Right hindlimb (tissue), 1 donor: ENCODE measurements around the gene LITAF.
"Not testable (repeated sequence)": the region's sequence is repeated elsewhere in the genome, so short reads cannot be mapped to it uniquely, and the experiment has no call there.

Experiments used
- DNase-seq: peaks from one replicate; pipeline ENCODE4 v3.0.0-alpha.2; 2018

LITAF gene

DNA sequence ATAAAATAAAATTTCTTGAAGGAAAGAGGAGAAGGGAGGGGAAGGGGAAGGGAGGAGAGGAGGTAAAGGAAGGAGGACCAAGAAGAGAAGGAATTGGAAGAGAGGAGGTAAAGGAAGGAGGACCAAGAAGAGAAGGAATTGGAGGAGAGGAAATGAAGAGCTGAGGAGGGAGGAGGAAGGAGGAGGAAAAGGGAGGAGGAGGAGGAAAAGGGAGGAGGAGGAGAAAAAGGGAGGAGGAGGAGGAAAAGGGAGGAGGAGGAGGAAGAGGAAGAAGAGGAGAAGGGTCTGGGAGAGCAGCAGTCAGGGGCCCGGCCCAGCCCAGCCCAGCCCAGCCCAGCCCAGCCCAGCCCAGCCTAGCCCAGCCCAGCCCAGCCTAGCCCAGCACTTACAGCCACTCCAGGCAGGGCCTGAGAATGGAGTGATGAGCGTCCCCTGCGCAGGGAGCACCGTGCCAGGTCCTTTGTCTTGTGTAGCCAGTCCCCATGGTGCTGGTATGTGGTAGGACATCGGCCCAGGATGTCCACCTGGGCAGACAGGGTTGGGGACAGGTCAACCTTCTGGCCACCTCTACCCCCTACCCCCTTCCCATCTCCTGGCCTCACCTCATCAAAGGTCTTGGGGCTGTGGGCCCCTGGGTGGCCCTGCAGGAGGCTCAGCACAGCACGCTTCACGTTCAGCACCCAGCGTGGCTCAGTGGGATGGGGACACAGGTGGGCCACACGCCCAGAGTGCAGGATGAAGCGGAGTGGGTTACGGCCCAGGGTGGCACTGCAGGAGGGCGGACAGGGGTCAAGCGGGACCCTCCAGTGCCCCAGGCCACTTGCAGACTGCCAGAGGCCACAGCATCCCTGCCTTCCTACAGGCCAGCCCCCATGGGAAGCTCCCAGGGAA, 70.9 kb downstream of the LITAF start:
- no peak for DNase-seq

DNA sequence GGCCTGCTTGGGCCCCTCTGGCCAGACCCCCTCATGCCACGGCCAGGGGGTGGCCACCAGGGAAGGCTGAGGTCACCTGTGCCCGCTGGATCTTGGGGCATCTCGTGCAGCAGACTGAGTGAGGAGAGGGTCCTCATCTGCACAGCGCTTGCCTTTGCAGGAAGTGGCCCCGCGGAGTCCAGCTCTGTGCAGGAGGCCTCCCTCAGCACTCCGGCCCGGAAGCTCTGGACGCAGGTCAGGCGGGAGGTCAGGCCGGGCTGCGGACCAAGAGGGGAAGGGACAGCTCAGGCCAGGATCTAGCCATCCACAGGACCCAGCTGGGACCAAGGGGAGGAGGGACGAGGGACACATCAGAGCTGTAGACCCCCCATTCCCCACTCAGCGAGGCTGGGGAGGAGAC, 72.4 kb downstream of the LITAF start:
- DNase-seq, result no peak

DNA sequence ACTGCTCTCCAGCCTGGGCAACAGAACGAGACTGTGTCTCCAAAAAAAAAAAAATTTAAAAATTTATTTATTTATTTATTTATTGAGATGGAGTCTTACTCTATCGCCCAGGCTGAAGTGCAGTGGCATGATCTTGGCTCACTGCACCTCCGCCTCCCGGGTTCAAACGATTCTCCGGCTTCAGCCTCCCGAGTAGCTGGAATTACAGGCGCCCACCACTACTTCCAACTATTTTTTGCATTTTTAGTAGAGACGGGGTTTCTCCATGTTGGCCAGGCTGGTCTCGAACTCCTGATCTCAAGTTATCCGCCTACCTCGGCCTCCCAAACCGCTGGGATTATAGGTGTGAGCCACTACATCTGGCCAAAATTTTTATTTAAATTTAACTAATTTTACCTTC, 73.4 kb downstream of the LITAF start:
- not testable (repeated sequence) for DNase-seq

DNA sequence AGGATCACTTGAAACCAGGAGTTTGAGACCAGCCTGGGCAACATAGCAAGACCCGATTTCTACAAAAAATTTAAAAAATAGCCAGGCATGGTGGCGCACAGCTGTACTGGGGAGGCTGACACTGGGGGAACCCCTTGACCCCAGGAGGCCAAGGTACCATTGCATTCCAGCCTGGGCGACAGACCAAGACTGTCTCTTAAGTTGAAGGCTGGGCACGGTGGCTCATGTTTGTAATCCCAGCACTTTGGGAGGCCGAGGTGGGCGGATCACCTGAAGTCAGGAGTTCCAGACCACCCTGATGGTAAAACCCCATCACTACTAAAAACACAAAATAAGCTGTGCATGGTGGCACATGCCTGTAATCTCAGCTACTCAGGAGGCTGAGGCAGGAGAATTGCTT, 74.9 kb downstream of the LITAF start:
- DNase-seq, result no peak

DNA sequence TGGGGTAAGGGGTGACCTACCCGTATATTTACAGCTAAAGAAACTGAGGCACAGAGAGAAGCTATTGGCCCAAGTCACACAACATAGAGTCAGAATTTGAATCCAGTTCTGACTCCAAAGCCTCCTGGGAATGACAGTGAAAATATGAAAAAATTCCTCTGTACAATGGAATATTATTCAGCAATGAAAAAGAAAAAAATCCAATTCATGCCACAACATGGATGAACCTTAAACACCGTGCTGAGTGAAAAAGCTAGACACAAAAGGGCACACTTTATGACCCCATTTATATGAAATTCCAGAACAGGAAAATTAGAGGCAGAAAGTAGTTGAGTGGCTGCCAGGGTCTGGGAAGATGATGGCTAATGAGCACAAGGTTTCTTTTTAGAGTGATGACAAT, 75.4 kb downstream of the LITAF start:
- DNase-seq, result no peak

DNA sequence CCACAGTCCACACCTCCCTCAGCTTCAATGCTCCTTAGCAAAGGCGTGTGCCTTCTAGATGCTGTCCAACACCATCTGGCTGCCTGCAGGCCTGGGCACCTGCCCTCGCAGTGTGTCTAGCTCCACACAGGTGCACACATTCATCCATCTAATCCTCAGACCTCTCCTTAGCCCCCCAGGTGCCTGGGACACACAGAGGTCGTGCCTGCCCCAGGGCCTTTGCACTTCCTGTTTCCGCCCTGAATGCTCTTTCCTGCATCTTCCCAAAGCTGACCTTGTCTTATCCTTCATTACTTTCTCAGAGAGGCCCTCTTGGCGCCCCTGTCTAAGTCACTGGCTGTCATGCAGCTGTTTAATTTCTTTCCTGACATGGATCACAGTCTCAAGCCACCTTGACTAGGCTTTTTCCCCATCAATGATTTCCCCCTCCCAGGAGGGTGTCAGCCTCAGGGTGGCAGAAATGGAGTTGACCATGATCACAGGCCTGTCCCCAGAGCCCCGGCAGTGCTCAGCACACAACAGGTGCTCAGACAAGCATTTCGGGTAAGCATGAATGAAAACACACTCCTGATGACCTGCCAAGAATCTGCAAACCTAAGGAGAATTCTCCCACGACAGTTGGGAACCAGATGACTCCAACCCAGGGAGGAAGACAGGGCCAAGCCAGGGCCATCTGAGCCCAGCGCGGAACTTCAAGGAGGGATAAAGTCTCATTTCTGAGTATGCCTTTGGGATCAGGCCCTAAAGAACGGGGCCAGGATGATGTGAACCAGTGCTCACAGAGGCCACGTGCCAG, 76.3 kb downstream of the LITAF start:
- DNase-seq, result no peak

DNA sequence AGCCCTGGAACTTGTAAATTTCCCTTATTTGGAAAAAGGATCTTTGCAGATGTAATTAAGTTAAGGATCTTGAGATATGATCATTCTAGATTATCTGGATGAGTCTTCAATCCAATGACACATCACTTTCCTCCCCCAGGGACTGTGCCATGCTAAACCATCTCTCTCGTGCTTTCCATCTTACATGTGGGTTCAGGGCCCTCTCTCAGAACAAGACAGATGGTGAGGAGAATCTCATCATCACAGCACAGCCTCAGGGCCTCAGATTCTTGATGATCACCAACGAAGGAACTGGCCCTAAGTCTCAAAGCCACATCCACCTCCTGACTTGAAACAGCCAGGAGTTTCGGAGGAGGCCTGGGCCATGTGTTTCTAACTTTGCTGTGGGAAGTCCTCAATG, 78.7 kb downstream of the LITAF start:
- DNase-seq, result no peak

DNA sequence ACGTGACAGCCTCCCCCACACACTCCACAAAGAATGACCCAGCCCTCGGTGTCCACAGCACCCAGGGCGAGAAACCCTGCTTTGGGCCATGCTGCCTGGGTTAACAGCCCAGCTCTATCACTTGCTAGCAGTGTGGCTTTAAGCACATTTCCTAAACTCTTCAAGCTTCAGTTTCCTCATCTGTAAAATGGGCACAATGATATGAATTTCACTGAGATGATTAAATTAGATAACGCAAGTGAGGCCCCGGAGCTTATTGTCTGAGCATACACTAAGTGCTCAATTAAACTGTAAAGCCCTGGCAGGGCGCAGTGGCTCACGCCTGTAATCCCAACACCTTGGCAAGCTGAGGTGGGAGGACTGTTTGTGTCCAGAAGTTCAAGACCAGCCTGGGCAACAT, 79.4 kb downstream of the LITAF start:
- DNase-seq, result no peak

DNA sequence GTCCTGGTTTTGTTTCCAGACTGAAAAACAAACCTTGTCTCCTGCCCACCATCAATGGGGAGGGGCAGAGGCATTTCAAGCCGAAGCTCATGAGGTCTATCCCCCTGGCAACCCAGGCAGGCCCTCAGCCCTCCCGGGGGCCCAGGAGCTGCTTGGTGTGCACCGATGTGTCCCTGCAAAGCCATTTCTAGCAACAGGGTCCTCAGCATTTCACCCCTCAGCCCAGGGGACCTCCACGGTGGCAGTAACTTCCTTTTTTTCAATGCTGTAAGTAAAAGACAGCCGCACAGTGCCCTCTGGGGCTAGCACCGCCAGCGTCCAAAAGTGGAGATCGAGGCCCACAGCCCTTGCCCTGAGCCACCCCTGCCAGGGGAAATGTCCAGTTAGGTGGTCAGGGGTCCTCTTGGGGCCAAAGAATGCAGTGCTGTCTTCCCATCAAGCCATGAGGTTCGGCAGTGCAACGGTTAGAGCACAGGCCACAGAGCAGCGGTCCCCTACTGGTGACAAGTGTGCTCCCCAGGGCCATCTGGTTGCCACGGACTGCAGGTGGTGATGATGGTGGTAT, 79.9 kb downstream of the LITAF start:
- DNase-seq, result no peak

DNA sequence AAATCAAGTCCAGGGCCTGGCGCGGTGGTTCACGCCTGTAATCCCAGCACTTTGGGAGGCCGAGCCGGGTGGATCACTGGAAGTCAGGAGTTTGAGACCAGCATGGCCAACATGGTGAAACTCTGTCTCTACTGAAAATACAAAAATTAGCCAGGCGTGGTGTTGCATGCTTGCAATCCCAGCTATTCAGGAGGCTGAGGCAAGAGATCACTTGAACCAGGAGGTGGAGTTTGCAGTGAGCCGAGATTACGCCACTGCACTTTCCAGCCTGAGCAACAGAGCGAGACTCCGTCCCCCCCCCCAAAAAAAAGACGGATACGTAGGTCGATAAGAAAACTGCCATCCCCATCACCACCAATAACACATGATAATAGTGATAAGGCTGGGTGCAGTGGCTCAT, 82.5 kb downstream of the LITAF start:
- DNase-seq, result not testable (repeated sequence)

DNA sequence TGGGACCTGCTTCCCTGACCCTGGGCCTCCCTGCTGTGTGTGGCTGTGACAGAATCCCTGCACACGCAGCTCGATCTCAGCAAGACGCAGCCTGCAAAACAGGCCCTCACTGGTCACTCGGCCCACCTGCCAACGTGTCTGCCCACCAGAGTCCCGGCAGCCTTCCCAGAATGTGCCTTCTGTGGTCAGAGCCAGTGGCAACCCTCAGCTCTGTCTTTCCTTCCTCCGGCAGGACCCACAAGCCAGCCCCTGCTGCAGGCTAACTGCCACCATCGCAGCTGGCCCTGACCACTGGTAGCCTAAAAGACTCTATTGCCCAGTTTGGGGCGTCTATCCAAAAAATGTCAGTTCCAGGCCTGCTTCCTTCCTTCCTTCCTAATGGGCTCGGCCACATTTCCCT, 83.2 kb downstream of the LITAF start:
- no peak for DNase-seq

DNA sequence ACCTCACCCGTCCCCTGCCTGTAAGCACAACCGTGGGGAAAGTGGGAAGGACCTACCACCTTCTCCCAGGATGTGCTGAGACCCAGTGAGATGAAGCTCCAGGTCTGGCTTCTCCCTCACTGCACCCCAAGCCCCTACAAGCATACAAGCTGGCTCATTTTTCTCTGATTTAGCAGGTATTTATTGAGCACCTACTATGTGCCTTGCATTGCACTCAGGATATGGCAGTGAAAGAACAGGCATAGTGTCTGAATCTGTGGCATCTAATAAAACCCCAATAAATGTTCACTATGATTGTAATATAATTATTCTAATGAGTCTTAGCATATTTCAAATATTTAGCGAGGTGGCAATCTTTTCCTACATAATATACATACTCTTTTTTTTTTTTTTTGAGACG, 84.5 kb downstream of the LITAF start:
- no peak for DNase-seq

DNA sequence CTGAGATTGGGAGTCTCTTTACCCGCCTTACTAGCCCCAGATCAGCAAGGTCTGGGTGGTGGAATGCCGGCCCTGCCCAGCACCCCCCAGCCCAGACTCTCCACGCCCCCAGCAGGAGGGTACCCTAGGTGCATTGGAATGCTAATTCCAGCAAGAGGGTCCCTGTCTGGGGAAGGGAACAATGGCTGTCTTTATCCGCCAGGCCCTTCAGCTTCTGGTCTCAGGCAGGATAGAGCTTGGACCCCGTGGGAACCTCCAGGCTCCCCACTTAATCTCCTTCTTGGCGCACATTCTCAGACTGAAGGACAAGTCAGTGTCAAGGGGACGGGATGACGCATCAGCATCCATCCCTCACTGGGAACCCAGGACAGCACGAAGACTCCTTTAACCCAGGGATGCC, 85.1 kb downstream of the LITAF start:
- no peak for DNase-seq

DNA sequence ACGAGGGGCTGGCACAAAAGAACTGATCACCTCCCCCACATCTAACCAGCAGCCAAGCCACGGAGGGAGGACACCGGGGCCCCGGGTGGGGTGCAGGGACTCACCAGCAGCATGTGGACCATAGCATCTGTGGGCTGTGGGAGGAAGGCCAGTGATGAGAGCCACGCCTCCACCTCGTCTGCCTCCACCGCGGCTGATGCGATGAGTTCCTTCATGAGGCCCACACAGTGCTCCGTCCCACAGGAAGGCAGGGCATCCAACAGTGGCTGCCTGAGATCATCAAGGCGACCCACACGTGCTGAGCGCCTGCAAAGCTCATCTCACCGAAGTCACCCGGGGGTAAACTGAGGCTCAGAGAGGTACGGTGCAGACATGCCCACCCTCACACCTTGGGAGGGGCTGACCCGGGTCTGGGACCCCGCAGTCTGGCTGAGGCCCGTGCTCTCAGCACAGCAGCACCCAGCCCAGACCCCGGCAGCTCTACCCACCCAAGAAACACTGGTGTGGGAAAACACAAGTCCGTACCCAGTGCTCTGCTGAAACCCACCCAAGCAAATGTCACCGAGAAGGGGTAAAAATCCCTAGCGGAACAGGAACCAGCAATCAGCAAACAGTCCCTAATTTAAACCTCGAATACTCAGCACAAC, 85.9 kb downstream of the LITAF start:
- DNase-seq, result no peak

DNA sequence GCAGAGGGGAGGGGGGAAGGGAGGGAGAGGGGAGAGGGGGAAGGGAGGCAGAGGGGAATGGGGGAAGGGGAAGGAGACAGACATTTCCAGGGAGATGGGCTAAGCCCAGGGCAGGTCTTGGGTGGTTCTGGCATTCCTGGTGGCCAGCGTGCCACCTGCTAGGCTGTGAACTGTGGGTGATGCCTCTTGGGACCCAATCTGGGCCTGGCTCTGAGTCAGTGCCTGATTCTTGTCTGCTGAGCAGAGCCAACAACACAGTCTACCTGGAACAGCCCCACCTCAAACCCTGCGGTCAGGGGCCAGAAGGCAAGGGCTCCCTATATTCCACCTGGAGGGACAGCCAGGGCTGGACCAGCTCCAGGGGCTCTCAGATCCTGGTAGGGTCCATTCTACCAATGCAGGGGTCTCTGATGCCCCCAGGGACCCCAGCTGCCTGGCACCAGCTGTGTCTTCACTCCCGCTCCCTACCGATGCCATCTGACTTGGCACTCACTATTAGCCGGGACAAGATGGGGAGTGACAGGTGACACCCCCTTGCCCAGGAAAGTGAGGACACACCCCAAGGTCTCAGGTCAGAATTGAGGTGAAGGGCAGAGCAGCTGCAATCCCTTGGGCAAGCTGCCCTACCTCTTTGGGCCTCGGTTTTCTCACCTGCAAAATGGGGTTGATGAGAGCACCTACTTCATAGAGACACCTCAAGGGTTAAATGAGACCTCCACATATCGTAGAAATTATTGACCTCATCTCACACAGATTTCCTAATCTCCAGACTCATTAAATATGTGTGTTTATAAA, 87.2 kb downstream of the LITAF start:
- DNase-seq, result no peak

DNA sequence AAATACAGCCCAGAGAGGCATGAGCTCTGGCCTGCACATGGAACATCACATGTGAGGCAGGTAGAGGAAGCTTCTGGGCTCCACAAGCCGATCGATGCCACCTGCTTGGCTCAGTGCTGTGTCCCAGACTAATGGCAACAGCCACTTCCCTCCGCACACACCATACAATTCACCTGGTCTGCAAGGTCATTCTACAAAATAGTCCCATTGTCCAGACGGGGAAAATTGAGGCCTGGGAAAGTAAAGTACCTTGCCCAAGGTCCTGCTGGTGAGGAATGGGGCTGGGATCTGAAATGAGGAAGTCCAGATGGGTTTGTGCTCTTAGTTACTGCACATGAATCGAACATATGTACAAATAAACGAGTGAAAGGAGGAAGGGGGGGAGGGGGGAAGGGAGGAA, 88.0 kb downstream of the LITAF start:
- no peak for DNase-seq

DNA sequence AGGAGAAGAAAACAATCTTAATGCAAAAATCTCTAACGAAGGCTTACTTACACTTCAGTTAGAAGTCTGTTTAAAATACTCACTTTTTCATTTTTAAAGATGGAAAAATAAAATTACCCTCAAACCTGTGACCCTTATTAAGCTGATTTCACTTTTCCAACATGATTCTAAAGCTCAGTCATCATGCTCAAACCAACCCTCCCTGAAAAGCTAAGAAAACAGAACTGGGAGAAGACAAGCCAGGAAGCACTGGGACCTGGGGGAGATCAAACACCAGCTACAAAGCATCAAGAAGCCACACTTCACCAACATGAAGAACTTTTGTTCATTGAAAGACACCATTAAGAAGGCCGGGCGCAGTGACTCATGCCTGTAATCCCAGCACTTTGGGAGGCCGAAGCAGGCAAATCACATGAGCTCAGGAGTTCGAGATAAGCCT, 88.8 kb downstream of the LITAF start:
- DNase-seq, result no peak
